ENCODE measurements around the gene DENND4C. TPM values are rescaled to one million over a fixed set of nuclear protein-coding genes. Genes with fewer than 3 reads are reported as not detected.

The DENND4C gene
- total and polyA plus RNA-seq, 10 donors = 3.7 to 106 (median 48.7) TPM

DNA sequence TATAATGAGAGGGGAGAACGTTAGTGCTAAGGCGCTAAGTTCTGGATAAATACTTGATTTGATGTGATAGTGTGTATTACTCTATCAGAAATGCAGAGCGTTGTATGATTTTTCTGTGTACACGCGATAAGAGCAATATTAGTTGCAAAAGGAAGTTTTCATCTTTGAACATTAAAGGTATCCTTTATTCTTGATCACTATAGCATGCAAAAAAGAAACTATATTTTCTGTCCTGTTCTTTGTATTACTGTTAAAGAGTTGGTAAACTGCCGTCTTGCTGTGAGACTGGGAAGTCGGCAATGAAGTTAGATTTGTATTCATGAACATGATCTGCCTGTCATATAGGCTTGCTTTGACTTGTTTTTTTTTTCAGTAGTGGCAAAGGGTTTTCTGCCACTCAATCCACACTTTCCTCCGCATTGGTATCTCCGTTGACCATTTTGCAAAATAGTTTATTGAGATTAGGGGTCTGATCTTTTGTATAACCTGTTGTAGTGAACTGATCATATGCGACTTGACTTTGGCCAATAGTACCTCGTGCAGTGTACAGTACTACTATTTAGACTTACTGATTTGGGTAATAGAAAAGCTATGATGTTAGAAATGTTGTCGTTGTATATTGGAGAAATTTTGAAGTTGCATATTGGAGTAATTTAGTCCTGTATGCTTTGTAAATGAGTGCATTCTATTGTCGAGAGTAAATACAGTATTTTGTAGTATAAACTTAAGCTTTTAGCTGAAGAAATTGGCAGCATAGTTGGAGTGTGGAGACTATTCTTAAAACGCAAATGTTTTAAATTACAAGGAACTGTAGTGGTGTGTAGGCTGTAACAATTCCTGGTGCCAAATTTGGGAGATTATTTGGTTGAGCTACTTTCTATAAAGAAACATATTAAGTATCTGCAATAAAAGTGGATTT is 1.7 kb downstream of the DENND4C start:
- Histone ChIP-seq H3K4me1 (peaks cover 22 to 68% (median 38%) of the 10 kb centered on the region in 6 donors), H3K4me3 (peak overlapping the region; percentile 78 to 97 (median 92)), H3K36me3 (no peaks in the 10 kb centered on the region), H3K9me3 (no peaks in the 10 kb centered on the region), H3K27me3 (replicated peaks in 1 of 7) (no peaks in the 10 kb centered on the region), H3K27ac (peak overlapping the region in 6 of 8 donors; percentile 88 to 97 (median 96))
- TF ChIP-seq, protein P1, sequence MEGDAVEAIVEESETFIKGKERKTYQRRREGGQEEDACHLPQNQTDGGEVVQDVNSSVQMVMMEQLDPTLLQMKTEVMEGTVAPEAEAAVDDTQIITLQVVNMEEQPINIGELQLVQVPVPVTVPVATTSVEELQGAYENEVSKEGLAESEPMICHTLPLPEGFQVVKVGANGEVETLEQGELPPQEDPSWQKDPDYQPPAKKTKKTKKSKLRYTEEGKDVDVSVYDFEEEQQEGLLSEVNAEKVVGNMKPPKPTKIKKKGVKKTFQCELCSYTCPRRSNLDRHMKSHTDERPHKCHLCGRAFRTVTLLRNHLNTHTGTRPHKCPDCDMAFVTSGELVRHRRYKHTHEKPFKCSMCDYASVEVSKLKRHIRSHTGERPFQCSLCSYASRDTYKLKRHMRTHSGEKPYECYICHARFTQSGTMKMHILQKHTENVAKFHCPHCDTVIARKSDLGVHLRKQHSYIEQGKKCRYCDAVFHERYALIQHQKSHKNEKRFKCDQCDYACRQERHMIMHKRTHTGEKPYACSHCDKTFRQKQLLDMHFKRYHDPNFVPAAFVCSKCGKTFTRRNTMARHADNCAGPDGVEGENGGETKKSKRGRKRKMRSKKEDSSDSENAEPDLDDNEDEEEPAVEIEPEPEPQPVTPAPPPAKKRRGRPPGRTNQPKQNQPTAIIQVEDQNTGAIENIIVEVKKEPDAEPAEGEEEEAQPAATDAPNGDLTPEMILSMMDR (IDR thresholded peaks at IDR 0.05 in 8 of 11, conservative IDR thresholded peaks at IDR 0.05 in 3 of 11) = no peak
- TF ChIP-seq POLR2AphosphoS5 (IDR thresholded peaks at IDR 0.05) (no peak), POLR2A (IDR thresholded peaks at IDR 0.05) (no peak)
- DNase-seq = no peak
- 10 to 13% (median 11%) methylated on average over 14 of the region's 14 CpGs for WGBS, 5 donors
- intact Hi-C loops (cut with DNase I; ENCODE audit: low total_unique reads) = loop anchor here (10.0 kb wide), 1 partner anchor 143 kb away; no protein-coding TSS in a partner anchor

DNA sequence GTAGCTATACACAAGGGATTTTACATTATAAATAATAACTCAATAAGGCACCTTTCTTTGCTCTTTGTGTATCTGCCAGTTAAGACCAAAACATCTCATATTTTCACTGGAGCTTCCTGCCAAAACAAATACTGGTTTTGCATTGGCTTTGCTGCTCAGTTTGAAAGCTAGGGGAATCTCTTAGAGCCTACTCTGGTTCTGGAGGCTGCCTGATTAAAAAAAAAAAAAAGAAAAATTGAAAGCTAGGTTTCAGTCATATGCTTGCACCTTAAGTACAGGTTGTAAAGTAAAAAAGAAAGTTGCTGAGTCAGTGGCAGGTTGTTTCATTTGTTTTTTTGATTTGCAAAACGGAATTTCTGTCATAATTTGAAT is 2.3 kb downstream of the DENND4C start:
- H3K27ac ChIP-seq = peak overlapping the region in 2 of 8 donors; percentile 88 to 96
- no peaks in the 10 kb centered on the region for H3K9me3 ChIP-seq
- H3K27me3 ChIP-seq (replicated peaks in 1 of 7) = no peaks in the 10 kb centered on the region
- WGBS, 5 donors = 11 to 22% (median 14%) methylated on average over 1 of the region's 1 CpG
- no peak for DNase-seq
- TF ChIP-seq, protein P1 (IDR thresholded peaks at IDR 0.05 in 8 of 11, conservative IDR thresholded peaks at IDR 0.05 in 3 of 11) = no peak
- no peak for TF ChIP-seq POLR2AphosphoS5 (IDR thresholded peaks at IDR 0.05)
- no peak for TF ChIP-seq POLR2A (IDR thresholded peaks at IDR 0.05)
- H3K36me3 ChIP-seq = no peaks in the 10 kb centered on the region
- peak overlapping the region in 2 of 8 donors; percentile 95 to 97 for H3K4me3 ChIP-seq
- intact Hi-C loops (cut with DNase I; ENCODE audit: low total_unique reads) = loop anchor here (10.0 kb wide), 1 partner anchor 142 kb away; no protein-coding TSS in a partner anchor
- peaks cover 23 to 75% (median 40%) of the 10 kb centered on the region in 6 donors for H3K4me1 ChIP-seq

- TF ChIP-seq POLR2A (IDR thresholded peaks at IDR 0.05) (no peak), POLR2AphosphoS5 (IDR thresholded peaks at IDR 0.05) (no peak)
- TF ChIP-seq, protein P1 (IDR thresholded peaks at IDR 0.05 in 8 of 11, conservative IDR thresholded peaks at IDR 0.05 in 3 of 11) = no peak
- peak overlapping the region in 1 of 8 donors; percentile 97 for H3K4me3 ChIP-seq
- H3K27ac ChIP-seq = peak overlapping the region in 2 of 8 donors; percentile 88 to 96
- no peaks in the 10 kb centered on the region for H3K9me3 ChIP-seq
- intact Hi-C loops (cut with DNase I; ENCODE audit: low total_unique reads) = loop anchor here (10.0 kb wide), 1 partner anchor 141 kb away; no protein-coding TSS in a partner anchor
- H3K27me3 ChIP-seq (replicated peaks in 1 of 7) = no peaks in the 10 kb centered on the region
- WGBS, 5 donors = 67 to 81% (median 77%) methylated on average over 5 of the region's 5 CpGs
- no peak for DNase-seq
- peaks cover 23 to 79% (median 42%) of the 10 kb centered on the region in 6 donors for H3K4me1 ChIP-seq
- H3K36me3 ChIP-seq = no peaks in the 10 kb centered on the region
Observed at GRCh38 chr9:19233344-19233743, 2.9 kb downstream of the DENND4C start.

DNA sequence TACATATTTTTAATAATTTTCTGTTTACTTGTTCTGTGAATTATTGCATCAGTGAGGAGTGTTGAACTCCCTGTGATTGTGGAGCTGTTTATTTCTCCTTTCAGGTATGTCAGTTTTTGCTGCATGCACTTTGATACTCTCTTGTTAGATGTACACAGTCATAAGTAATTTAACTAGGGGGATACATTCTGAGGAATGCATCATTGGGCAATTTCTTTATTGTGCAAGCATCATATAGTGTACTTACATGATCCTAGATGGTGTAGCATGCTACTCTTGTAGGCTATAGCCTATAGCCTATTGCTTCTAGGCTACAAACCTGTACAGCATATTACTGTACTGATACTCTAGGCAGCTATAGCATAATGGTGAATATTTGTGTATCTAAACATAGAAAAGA is 9.5 kb downstream of the DENND4C start:
- TF ChIP-seq, protein P1 (IDR thresholded peaks at IDR 0.05 in 8 of 11, conservative IDR thresholded peaks at IDR 0.05 in 3 of 11) = no peak
- no peak for TF ChIP-seq POLR2AphosphoS5 (IDR thresholded peaks at IDR 0.05)
- TF ChIP-seq POLR2A (IDR thresholded peaks at IDR 0.05) = no peak
- Histone ChIP-seq H3K27ac (no peak overlapping the region), H3K4me3 (no peak overlapping the region), H3K27me3 (replicated peaks in 1 of 7) (no peaks in the 10 kb centered on the region), H3K36me3 (peaks cover 0 to 41% (median 2%) of the 10 kb centered on the region in 6 donors), H3K4me1 (peaks cover 0 to 76% (median 8%) of the 10 kb centered on the region in 6 donors), H3K9me3 (no peaks in the 10 kb centered on the region)
- no peak for DNase-seq
- intact Hi-C loops (cut with DNase I; ENCODE audit: low total_unique reads) = loop anchor here (10.0 kb wide), 1 partner anchor 135 kb away; no protein-coding TSS in a partner anchor
